K562 (cell line): ENCODE measurements around the gene HTR3C. TPM values are rescaled to one million over a fixed set of nuclear protein-coding genes. Genes with fewer than 3 reads are reported as not detected.

Experiments
- CXXC5 ChIP-seq: fragments of 250-450 bp; sonication (Bioruptor Pico); IDR thresholded peaks from 2 replicates; pipeline ENCODE4 v1.8.0; 2022; ENCODE audit warnings: inconsistent platforms, mild to moderate bottlenecking, moderate library complexity
- DMBX1 ChIP-seq: fragments of 250-450 bp; sonication (Bioruptor Pico); IDR thresholded peaks from 2 replicates; pipeline ENCODE4 v1.8.0; 2022; ENCODE audit warnings: inconsistent platforms, mild to moderate bottlenecking, moderate library complexity, borderline replicate concordance
- EP300 ChIP-seq: IDR thresholded peaks from 2 replicates; pipeline ENCODE4 v1.6.1; 2012; ENCODE audit warnings: low read length, improper control_type of control experiment
- PYGO2 ChIP-seq: fragments of 450-650 bp; IDR thresholded peaks from 2 replicates; pipeline ENCODE4 v1.6.1; 2016; ENCODE audit warnings: mild to moderate bottlenecking, missing genetic modification characterization, moderate library complexity, missing compliant biosample characterization
- SOX6 ChIP-seq: fragments of 450-650 bp; IDR thresholded peaks from 2 replicates; pipeline ENCODE4 v1.6.1; 2014; ENCODE audit warnings: mild to moderate bottlenecking
- STAT5A ChIP-seq: IDR thresholded peaks from 2 replicates; pipeline ENCODE4 v1.6.1; 2012; ENCODE audit warnings: low read length, inconsistent platforms, borderline replicate concordance
- TEAD4 ChIP-seq, 2 experiments: sonication (generic) in 1 of 2; formaldehyde crosslinking in 1 of 2; IDR thresholded peaks; 2 replicates each; pipeline versions ENCODE4 v1.6.1 to v1.8.0; 2012 to 2022; ENCODE audit warnings: borderline replicate concordance in 1 of 2, inconsistent platforms in 1 of 2, low read length in 1 of 2, mild to moderate bottlenecking in 1 of 2, missing genetic modification reagents in 1 of 2
- polyA plus RNA-seq, 8 experiments: library from polyadenylated mRNA; depleted of rRNA in 4 of 8; stranded (reverse) in 5 of 8; unstranded in 3 of 8; fragments of >200 nt; fragmentation: Nextera tagmentation in 2 of 8; fragmentation: Illumina TruSeq in 1 of 8; extraction: Ambion mirVana in 2 of 8; extraction: Trizol in 1 of 8; gene quantifications; 2 replicates each; pipeline versions ENCODE4 v1.2.1 to v1.2.3, GENCODE V29; 2011 to 2014; ENCODE audit warnings: inconsistent platforms in 1 of 8, missing spikeins in 1 of 8
- total RNA-seq, 7 experiments: library from RNA; depleted of rRNA in 6 of 7; stranded (reverse); fragments of >200 nt in 6 of 7; fragmentation: Illumina TruSeq in 2 of 7; extraction: Trizol in 2 of 7; gene quantifications; 2 replicates each; pipeline versions ENCODE4 v1.2.1 to v1.2.3, GENCODE V29; 2011 to 2021; ENCODE audit warnings: low replicate concordance in 1 of 7
- TF ChIP-seq, protein P1 (sequence below), 3 experiments: fragments of 200-800 bp in 1 of 3; fragments of 250-450 bp in 1 of 3; fragments of 450-650 bp in 1 of 3; sonication (Bioruptor Pico) in 1 of 3; sonication (Bioruptor generic) in 1 of 3; formaldehyde crosslinking in 1 of 3; IDR thresholded peaks; 2 replicates each; pipeline versions ENCODE4 v1.6.1 to v1.8.0; 2016 to 2022; ENCODE audit warnings: mild to moderate bottlenecking in 2 of 3, missing genetic modification characterization in 2 of 3, missing compliant biosample characterization in 1 of 3, moderate library complexity in 1 of 3
- TF ChIP-seq, protein P2 (sequence below): sonication (generic); formaldehyde crosslinking; IDR thresholded peaks from 2 replicates; pipeline ENCODE4 v1.8.0; 2022; ENCODE audit warnings: missing genetic modification reagents, mild to moderate bottlenecking, moderate library complexity, borderline replicate concordance
- TF ChIP-seq, protein P3 (sequence below): fragments of 450-650 bp; conservative IDR thresholded peaks from 2 replicates; pipeline ENCODE4 v1.6.1; 2016; ENCODE audit warnings: missing genetic modification characterization, low read depth, mild to moderate bottlenecking, missing compliant biosample characterization, moderate library complexity
- TF ChIP-seq, protein P4 (sequence below): fragments of 250-450 bp; sonication (Bioruptor Pico); IDR thresholded peaks from 2 replicates; pipeline ENCODE4 v1.8.0; 2021; ENCODE audit warnings: borderline replicate concordance, mild to moderate bottlenecking, moderate library complexity; ENCODE audit not compliant: poor library complexity, severe bottlenecking
- TF ChIP-seq, protein P5 (sequence below): fragments of 450-650 bp; IDR thresholded peaks from 2 replicates; pipeline ENCODE4 v1.6.1; 2016; ENCODE audit warnings: mild to moderate bottlenecking

Gene HTR3C
- total and polyA plus RNA-seq, 9 of the 15 experiments (the other 6 are each of a cell fraction or from before 2014, with no cell fraction given), result 0.04 to 0.06 TPM; not detected in 7

DNA sequence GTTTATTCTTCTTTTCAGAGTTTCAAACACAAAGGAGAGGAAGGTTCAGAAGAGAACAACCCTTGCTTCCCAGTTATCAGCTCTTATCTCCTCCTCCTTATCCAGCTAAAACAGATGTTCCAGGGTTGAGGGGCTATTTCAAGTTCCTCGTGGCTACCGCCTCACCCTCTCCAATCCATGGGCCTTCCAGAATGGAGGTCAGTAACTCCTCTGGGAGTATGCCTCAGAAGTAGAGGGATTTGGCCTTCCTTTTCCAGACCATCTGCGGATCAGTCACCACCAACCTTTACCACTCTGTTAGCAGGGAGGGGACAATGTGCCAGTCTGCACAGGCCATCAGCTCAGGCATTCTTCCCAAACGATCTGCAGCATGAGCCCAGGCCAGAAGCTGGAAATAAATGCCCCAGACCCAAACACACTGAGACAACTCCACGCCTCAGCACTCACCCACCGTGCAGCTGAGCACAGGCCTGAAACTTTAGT is 14.8 kb downstream of the HTR3C start (continued):
- TF ChIP-seq TEAD4 (IDR thresholded peaks at IDR 0.05; ENCODE audit: low read length), result peak; percentile 71; the same call in 1 of the 2 replicates
- no peak for TF ChIP-seq TEAD4 (CRISPR knock-in tag; IDR thresholded peaks at IDR 0.05; ENCODE audit: borderline replicate concordance)
- TF ChIP-seq, protein P1, sequence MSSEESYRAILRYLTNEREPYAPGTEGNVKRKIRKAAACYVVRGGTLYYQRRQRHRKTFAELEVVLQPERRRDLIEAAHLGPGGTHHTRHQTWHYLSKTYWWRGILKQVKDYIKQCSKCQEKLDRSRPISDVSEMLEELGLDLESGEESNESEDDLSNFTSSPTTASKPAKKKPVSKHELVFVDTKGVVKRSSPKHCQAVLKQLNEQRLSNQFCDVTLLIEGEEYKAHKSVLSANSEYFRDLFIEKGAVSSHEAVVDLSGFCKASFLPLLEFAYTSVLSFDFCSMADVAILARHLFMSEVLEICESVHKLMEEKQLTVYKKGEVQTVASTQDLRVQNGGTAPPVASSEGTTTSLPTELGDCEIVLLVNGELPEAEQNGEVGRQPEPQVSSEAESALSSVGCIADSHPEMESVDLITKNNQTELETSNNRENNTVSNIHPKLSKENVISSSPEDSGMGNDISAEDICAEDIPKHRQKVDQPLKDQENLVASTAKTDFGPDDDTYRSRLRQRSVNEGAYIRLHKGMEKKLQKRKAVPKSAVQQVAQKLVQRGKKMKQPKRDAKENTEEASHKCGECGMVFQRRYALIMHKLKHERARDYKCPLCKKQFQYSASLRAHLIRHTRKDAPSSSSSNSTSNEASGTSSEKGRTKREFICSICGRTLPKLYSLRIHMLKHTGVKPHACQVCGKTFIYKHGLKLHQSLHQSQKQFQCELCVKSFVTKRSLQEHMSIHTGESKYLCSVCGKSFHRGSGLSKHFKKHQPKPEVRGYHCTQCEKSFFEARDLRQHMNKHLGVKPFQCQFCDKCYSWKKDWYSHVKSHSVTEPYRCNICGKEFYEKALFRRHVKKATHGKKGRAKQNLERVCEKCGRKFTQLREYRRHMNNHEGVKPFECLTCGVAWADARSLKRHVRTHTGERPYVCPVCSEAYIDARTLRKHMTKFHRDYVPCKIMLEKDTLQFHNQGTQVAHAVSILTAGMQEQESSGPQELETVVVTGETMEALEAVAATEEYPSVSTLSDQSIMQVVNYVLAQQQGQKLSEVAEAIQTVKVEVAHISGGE (CRISPR knock-in tag; IDR thresholded peaks at IDR 0.05), result peak in 1 of 3 experiments; percentile 54; a peak in 2 of 6 replicates
- peak; percentile 77 for TF ChIP-seq EP300
- peak; percentile 35 for TF ChIP-seq CXXC5 (CRISPR knock-in tag)
- TF ChIP-seq SOX6, result peak; percentile 84
- no peak for TF ChIP-seq PYGO2 (tag)
- TF ChIP-seq, protein P2, sequence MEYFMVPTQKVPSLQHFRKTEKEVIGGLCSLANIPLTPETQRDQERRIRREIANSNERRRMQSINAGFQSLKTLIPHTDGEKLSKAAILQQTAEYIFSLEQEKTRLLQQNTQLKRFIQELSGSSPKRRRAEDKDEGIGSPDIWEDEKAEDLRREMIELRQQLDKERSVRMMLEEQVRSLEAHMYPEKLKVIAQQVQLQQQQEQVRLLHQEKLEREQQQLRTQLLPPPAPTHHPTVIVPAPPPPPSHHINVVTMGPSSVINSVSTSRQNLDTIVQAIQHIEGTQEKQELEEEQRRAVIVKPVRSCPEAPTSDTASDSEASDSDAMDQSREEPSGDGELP, result 0 out of 2 replicates have a peak, but pooled peaks have one; percentile 43
- TF ChIP-seq STAT5A, result peak; percentile 25; the same call in 1 of the 2 replicates
- TF ChIP-seq, protein P3, sequence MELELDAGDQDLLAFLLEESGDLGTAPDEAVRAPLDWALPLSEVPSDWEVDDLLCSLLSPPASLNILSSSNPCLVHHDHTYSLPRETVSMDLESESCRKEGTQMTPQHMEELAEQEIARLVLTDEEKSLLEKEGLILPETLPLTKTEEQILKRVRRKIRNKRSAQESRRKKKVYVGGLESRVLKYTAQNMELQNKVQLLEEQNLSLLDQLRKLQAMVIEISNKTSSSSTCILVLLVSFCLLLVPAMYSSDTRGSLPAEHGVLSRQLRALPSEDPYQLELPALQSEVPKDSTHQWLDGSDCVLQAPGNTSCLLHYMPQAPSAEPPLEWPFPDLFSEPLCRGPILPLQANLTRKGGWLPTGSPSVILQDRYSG (tag), result 0 out of 2 replicates have a peak, but pooled peaks have one; percentile 31
- TF ChIP-seq DMBX1 (CRISPR knock-in tag), result 0 out of 2 replicates have a peak, but pooled peaks have one; percentile 10
- TF ChIP-seq, protein P4, sequence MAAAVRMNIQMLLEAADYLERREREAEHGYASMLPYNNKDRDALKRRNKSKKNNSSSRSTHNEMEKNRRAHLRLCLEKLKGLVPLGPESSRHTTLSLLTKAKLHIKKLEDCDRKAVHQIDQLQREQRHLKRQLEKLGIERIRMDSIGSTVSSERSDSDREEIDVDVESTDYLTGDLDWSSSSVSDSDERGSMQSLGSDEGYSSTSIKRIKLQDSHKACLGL (CRISPR knock-in tag), result no peak
- TF ChIP-seq, protein P5, sequence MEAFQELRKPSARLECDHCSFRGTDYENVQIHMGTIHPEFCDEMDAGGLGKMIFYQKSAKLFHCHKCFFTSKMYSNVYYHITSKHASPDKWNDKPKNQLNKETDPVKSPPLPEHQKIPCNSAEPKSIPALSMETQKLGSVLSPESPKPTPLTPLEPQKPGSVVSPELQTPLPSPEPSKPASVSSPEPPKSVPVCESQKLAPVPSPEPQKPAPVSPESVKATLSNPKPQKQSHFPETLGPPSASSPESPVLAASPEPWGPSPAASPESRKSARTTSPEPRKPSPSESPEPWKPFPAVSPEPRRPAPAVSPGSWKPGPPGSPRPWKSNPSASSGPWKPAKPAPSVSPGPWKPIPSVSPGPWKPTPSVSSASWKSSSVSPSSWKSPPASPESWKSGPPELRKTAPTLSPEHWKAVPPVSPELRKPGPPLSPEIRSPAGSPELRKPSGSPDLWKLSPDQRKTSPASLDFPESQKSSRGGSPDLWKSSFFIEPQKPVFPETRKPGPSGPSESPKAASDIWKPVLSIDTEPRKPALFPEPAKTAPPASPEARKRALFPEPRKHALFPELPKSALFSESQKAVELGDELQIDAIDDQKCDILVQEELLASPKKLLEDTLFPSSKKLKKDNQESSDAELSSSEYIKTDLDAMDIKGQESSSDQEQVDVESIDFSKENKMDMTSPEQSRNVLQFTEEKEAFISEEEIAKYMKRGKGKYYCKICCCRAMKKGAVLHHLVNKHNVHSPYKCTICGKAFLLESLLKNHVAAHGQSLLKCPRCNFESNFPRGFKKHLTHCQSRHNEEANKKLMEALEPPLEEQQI, result no peak; the same call in 1 of the 2 replicates
